CD14-positive monocyte (primary cell): ENCODE measurements around the gene MC5R. TPM values are rescaled to one million over a fixed set of nuclear protein-coding genes. Genes with fewer than 3 reads are reported as not detected.

Source experiments
- DNase-seq, 3 donors: peaks; one replicate each; pipeline ENCODE4 v3.0.0-alpha.2; 2011 to 2022
- H2AFZ ChIP-seq: 2 replicates; pipeline ENCODE4 v1.6.0; 2012; ENCODE audit warnings: mild to moderate bottlenecking, low read depth, low read length, inconsistent platforms; ENCODE audit not compliant: insufficient read depth, poor library complexity, severe bottlenecking
- H3K27ac ChIP-seq, 2 donors: 1 replicate in 1 of 2; 2 replicates in 1 of 2; pipeline ENCODE4 v1.5.1; 2012 to 2013; ENCODE audit warnings: low read length in 2 of 2, control low read depth in 1 of 2, inconsistent platforms in 1 of 2, low read depth in 1 of 2, mild to moderate bottlenecking in 1 of 2
- H3K27me3 ChIP-seq, 2 donors: one replicate each; pipeline versions ENCODE4 v1.6.0 to v1.6.1; 2011 to 2013; ENCODE audit warnings: low read length in 2 of 2; ENCODE audit not compliant: control insufficient read depth in 2 of 2, insufficient read depth in 2 of 2
- H3K36me3 ChIP-seq, 2 donors: replicated peaks in 1 of 2; 1 replicate in 1 of 2; 2 replicates in 1 of 2; pipeline versions ENCODE4 v1.5.1 to v1.6.1; 2012 to 2013; ENCODE audit warnings: low read length in 2 of 2, control low read depth in 1 of 2, inconsistent platforms in 1 of 2, mild to moderate bottlenecking in 1 of 2; ENCODE audit not compliant: insufficient read depth in 2 of 2, control insufficient read depth in 1 of 2
- H3K4me1 ChIP-seq, 2 donors: 1 replicate in 1 of 2; 2 replicates in 1 of 2; pipeline versions ENCODE4 v1.5.1 to v1.6.1; 2012 to 2013; ENCODE audit warnings: low read length in 2 of 2, control low read depth in 1 of 2, inconsistent platforms in 1 of 2, mild to moderate bottlenecking in 1 of 2, moderate library complexity in 1 of 2; ENCODE audit not compliant: insufficient read depth in 2 of 2, control insufficient read depth in 1 of 2
- H3K4me2 ChIP-seq: replicated peaks from 2 replicates; pipeline ENCODE3; 2012; ENCODE audit warnings: low read length, moderate library complexity, mild to moderate bottlenecking; ENCODE audit not compliant: poor library complexity, severe bottlenecking; ENCODE audit errors: extremely low read depth
- H3K4me3 ChIP-seq, 3 experiments: fragments of 200-600 bp in 1 of 3; sonication (generic) in 1 of 3; replicated peaks in 1 of 3; 1 replicate in 2 of 3; 2 replicates in 1 of 3; pipeline ENCODE4 v1.5.1; 2011 to 2013; ENCODE audit warnings: low read length in 3 of 3, mild to moderate bottlenecking in 3 of 3, control low read depth in 2 of 3, low read depth in 2 of 3, inconsistent platforms in 1 of 3, moderate library complexity in 1 of 3
- H3K79me2 ChIP-seq: 2 replicates; pipeline ENCODE4 v1.6.0; 2012; ENCODE audit warnings: mild to moderate bottlenecking, control low read depth, inconsistent platforms, low read length, moderate library complexity; ENCODE audit not compliant: insufficient read depth
- H3K9ac ChIP-seq: 2 replicates; pipeline ENCODE4 v1.6.0; 2017; ENCODE audit warnings: low read length, mild to moderate bottlenecking; ENCODE audit not compliant: insufficient read depth, poor library complexity, severe bottlenecking
- H3K9me3 ChIP-seq, 2 donors: replicated peaks in 1 of 2; 1 replicate in 1 of 2; 2 replicates in 1 of 2; pipeline versions ENCODE4 v1.5.1 to v1.6.1; 2012 to 2013; ENCODE audit warnings: low read length in 2 of 2, control low read depth in 1 of 2; ENCODE audit not compliant: control insufficient read depth in 1 of 2, insufficient read depth in 1 of 2
- H4K20me1 ChIP-seq: 2 replicates; pipeline ENCODE4 v1.6.0; 2012; ENCODE audit warnings: mild to moderate bottlenecking, low read length, control low read depth, moderate library complexity; ENCODE audit not compliant: insufficient read depth
- H3K27ac Mint-ChIP-seq, 7 donors: one replicate each; pipeline ENCODE4 v1.8.0; 2020; ENCODE audit warnings: mild to moderate bottlenecking in 7 of 7, mixed read lengths in 7 of 7, moderate library complexity in 6 of 7, inconsistent platforms in 2 of 7
- H3K27me3 Mint-ChIP-seq, 3 donors: one replicate each; pipeline ENCODE4 v1.8.0; 2021 to 2022; ENCODE audit warnings: low read depth in 3 of 3, mild to moderate bottlenecking in 3 of 3, mixed read lengths in 3 of 3, moderate library complexity in 3 of 3, inconsistent platforms in 1 of 3
- H3K36me3 Mint-ChIP-seq, 2 donors: one replicate each; pipeline ENCODE4 v1.8.0; 2020; ENCODE audit warnings: mixed read lengths in 2 of 2, inconsistent platforms in 1 of 2, mild to moderate bottlenecking in 1 of 2
- H3K4me1 Mint-ChIP-seq: one replicate; pipeline ENCODE4 v1.8.0; 2020; ENCODE audit warnings: mild to moderate bottlenecking, mixed read lengths
- H3K4me3 Mint-ChIP-seq, 2 donors: one replicate each; pipeline ENCODE4 v1.8.0; 2020; ENCODE audit warnings: mild to moderate bottlenecking in 2 of 2, mixed read lengths in 2 of 2, moderate library complexity in 1 of 2
- H3K9me3 Mint-ChIP-seq, 7 donors: one replicate each; pipeline ENCODE4 v1.8.0; 2020 to 2022; ENCODE audit warnings: mixed read lengths in 7 of 7, mild to moderate bottlenecking in 6 of 7, moderate library complexity in 6 of 7, inconsistent platforms in 2 of 7
- CTCF ChIP-seq: fragments of 200-600 bp; IDR thresholded peaks from one replicate; pipeline ENCODE4 v1.8.0; 2022; ENCODE audit warnings: antibody characterized with exemption, mild to moderate bottlenecking
- WGBS: methylation state at CpG from one replicate; pipeline ENCODE4 v1.1.5; 2013; ENCODE audit warnings: missing lambda C conversion rate; ENCODE audit not compliant: insufficient coverage; 5-methylcytosine and 5-hydroxymethylcytosine counted together
- intact Hi-C, 2 donors: fragments of 100-400 bp; cut with micrococcal nuclease; formaldehyde crosslinking; loops; one replicate each; pipeline versions ENCODE4 v1.15.0 to v1.15.1; 2023
- polyA plus RNA-seq, 3 donors: library from polyadenylated mRNA; depleted of rRNA in 1 of 3; unstranded in 2 of 3; stranded (reverse) in 1 of 3; fragments of 300-500 nt in 2 of 3; fragments of >200 nt in 1 of 3; fragmentation: Illumina TruSeq in 2 of 3; gene quantifications; 1 replicate in 2 of 3; 2 replicates in 1 of 3; pipeline ENCODE4 v1.2.3, GENCODE V29; 2012 to 2021

Gene MC5R
- polyA plus RNA-seq, 3 donors = 0.12 to 0.13 TPM; not detected in 1

DNA sequence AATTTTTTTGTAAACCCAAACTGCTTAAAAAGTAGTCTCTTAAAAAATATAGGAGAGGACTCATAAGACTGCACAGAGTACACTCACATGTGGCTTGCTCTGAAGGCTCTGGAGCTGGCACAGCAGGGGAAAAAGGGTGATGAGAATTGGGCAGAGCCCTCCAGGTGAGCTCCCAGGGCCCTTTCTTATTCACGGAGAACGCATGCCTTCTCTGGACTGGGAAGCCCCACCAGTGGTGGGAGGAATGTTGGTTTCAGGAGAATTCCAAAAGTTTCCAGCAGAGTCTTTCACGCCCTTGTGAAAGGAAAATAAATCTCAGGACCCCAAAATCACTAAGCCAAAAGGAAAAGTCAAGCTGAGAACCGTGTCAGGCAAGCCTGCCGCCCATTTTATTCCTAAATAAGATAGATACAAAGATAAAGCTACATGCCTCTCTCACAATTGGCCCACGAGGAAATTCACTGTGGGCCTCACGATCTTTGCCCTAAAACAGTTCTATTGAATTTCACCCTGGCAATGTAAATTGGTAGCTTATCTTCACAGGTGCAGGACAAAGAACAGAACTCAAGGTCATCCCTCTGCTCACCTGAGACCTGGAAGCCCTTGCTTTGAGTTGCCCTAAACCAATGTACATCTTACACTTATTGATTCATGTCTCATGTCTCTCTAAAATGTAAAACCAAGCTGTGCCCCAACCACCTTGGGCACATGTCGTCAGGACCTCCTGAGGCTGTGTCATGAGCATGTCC lies 15.5 kb upstream of the MC5R start:
- Histone ChIP-seq H4K20me1 (no peaks in the 10 kb centered on the region), H3K79me2 (no peaks in the 10 kb centered on the region), H3K36me3 (no peaks in the 10 kb centered on the region), H3K9me3 (no peaks in the 10 kb centered on the region), H3K27me3 (no peaks in the 10 kb centered on the region), H3K27ac (no peak overlapping the region), H3K9ac (no peak overlapping the region), H2AFZ (no peak overlapping the region), H3K4me3 (no peak overlapping the region), H3K4me2 (no peak overlapping the region), H3K4me1 (no peaks in the 10 kb centered on the region)
- H3K9me3 Mint-ChIP-seq = peaks cover 0 to 4% (median 0%) of the 10 kb centered on the region in 7 donors
- intact Hi-C loops = no loop called here
- WGBS = 74% methylated on average over 3 of the region's 8 CpGs
- H3K4me3 Mint-ChIP-seq = no peak overlapping the region
- peaks cover 4 to 14% (median 5%) of the 10 kb centered on the region in 3 donors for H3K27me3 Mint-ChIP-seq
- H3K36me3 Mint-ChIP-seq = no peaks in the 10 kb centered on the region
- no peaks in the 10 kb centered on the region for H3K4me1 Mint-ChIP-seq
- DNase-seq = no peak
- no peak overlapping the region for H3K27ac Mint-ChIP-seq
- no peak for TF ChIP-seq CTCF

- Histone ChIP-seq H3K27ac (no peak overlapping the region), H3K9ac (no peak overlapping the region), H3K79me2 (no peaks in the 10 kb centered on the region), H3K4me3 (no peak overlapping the region), H3K27me3 (no peaks in the 10 kb centered on the region), H2AFZ (no peak overlapping the region), H3K4me1 (no peaks in the 10 kb centered on the region), H4K20me1 (no peaks in the 10 kb centered on the region), H3K36me3 (no peaks in the 10 kb centered on the region), H3K9me3 (no peaks in the 10 kb centered on the region), H3K4me2 (no peak overlapping the region)
- H3K4me1 Mint-ChIP-seq = no peaks in the 10 kb centered on the region
- TF ChIP-seq CTCF = no peak
- H3K9me3 Mint-ChIP-seq = peaks cover 0 to 4% (median 0%) of the 10 kb centered on the region in 7 donors
- no peak overlapping the region for H3K4me3 Mint-ChIP-seq
- intact Hi-C loops = no loop called here
- H3K27ac Mint-ChIP-seq = no peak overlapping the region
- peaks cover 4 to 13% (median 5%) of the 10 kb centered on the region in 3 donors for H3K27me3 Mint-ChIP-seq
- DNase-seq = no peak
- H3K36me3 Mint-ChIP-seq = no peaks in the 10 kb centered on the region
- 0% methylated on average over 1 of the region's 2 CpGs for WGBS
Observed at GRCh38 chr18:13809043-13809430, 14.9 kb upstream of the MC5R start.
